NCI-H1092 treated with DMSO at 0.1 percent for 48 hours (cell line): Measurements from ENCODE around the gene PEX16.
A peak's percentile ranks its signal among the peaks of the same experiment; 100 is the strongest.

Experiments
- DNase-seq: peaks from one replicate; lab custom pipeline; 2025; lab: John Stamatoyannopoulos, UW

Gene PEX16

DNA sequence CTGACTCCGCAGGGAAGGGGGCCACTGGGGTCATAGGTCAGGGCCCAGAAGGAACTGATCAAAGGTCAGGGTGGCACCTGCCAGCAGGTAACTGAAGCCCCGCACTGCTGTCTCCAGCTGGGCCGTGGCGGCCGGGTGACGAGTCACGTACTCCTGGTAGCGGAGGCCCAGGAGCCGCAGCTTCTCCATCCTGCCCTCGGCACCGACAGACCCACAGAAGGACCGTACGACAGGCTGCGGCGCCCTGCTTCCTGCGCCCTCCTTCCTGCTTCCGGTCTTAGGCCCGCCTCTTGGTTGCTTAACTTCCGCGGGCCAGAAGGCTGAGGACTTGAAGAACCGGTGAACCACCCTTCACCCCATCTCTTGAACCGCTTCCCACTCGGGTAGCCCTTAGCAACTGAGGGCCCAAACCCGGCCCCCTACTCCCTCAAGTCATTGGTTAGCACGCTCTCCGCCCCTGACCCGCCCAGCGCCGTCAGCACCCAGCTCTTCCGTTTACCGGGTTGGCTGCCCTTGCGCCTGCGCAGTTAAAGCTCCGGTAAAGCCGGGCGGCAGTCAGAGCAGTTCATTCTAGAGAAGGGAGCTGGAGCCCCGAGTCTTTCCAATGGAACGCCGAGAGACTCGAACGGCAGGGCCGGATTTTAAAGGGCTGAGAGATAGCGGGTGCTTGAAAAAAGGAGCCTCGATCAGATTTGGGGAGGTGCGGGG is at the start of gene PEX16:
PEX16 (minus strand) TSS at position 255 of the 708 bp plus-strand sequence; CDS start at position 189, 66 bp downstream.
- DNase-seq: peak; percentile 99

DNA sequence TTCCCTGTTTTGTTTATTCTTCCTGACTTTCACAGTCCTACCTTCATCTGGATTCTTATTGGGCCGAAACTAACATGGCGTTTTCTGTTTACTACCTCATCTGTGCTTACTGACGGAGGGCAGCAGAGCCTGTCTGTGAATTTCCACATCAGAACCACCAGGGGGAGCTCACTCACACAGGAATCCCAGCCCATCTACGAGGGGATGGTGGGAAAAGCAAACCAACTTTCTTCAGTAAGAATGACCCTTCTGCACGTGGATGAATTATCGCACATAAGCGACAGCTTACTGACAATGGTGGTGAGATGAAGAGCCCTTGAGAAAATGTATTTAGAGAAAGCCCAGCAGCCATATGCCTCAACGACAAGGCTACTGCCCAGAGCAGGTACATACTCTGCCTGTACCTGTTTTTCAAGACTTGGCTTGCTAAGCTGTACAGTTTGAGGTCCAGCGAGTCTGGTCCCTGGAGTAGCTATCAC is 47.3 kb upstream of the PEX16 start:
- peak; percentile 80 for DNase-seq

DNA sequence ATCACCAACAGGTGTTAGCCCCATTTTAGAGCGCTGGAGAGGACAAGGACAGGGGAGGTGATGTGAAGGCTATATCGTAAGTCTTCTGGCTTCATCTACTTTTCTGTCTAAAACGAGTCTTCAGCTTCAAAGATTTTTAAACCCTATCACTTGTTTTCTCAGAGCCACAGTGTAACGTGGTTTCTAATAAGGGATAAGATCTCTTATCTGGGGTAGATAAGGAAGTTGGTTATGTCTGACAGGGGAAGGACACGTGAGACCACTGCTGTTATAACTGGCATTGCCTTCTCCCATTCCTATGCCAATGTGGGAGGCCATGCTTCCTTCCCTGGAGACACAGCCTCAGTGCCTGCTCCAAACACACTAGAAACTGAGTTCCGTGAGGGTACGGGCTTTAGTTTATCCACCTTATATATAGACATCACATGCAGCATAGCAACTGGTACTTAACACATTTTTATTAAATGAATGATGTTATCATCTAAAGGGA is 44.1 kb upstream of the PEX16 start:
- DNase-seq: no peak

DNA sequence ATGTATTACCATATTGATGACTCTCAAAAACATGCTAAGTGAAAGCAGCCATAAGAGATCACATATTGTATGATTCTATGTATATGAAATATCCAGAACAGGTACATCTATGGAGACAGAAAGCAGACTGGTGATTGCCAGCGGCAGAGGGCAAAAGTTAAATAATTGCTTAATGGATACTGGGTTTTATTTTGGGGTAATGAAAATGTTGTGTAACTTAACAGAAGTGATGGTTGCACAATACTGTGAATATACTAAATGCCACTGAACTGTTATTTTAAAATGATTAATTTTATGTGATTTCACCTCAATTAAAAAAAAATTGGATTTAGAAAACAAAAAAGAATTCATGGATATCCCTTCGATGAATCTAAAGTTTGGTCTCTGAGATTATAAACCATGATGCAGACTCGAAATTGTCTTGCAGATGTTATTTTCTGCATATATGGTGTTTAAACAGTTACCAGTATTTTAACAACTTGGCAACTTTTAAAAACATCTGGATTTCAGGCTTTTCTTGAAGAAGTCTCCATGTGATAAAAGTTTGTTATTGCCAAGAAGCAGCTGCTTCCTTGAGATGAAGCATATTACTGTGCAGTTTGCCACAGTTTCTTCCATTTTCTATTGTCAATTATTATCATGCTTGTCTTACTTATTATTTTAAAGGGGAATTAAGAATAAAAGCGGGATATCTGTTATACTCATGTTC is 42.9 kb upstream of the PEX16 start:
- DNase-seq: no peak

DNA sequence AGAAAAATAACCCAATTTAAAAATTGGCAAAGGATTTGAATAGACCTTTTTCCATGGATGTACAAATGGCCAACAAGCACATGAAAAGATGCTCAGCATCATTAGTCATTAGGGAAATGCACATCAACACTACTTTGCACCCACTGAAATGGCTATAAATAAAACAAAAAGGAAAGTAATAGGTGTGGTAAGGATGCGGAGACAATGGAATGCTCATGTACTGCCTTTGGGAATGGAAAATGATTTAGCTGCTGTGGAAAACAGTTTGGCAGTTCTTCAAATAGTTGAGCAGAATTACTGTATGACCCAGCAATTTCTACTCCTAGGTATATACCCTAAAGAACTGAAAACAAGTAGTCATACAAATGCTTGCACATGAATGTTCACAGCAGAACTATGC is 42.2 kb upstream of the PEX16 start:
- DNase-seq: no peak

DNA sequence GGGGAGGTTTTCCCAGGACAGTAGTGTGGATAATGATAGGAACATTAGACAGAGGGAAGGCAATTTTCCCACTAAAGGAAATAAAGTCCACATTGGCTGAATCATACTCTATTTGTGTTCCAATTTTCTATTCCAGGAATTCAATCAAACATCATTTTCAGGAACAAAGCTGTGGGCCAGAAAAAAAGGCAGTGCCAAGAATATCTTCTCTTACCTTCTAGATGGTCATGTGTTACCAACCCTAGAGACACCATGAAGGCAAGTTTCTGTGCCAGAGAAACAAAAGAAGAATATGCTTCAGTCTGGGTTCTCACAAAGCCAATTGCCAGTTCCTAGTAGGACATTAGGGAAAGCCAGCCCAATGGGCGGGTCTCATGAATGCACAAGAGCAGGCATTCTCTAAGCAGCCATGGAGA is 32.3 kb upstream of the PEX16 start:
- DNase-seq: no peak

DNA sequence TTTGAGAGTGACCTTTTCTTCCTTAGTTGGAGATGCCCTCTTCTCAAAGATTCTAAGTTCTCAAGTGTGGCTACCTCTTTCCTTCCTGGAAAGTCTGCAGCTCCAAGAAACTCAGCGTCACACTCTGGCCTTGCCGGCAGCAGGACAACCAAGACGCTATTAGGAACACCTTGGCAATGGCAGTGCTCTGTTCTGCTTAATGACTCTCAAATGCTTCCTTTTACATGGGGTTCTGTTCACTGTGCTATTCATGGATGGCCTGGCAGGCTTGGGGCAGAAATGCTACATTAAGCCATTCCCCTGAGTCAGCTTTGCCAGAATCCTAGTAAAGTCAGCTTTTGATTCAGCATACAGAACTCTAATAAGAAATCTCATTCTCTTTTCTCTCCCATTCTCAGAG is 30.7 kb upstream of the PEX16 start:
- DNase-seq: no peak

DNA sequence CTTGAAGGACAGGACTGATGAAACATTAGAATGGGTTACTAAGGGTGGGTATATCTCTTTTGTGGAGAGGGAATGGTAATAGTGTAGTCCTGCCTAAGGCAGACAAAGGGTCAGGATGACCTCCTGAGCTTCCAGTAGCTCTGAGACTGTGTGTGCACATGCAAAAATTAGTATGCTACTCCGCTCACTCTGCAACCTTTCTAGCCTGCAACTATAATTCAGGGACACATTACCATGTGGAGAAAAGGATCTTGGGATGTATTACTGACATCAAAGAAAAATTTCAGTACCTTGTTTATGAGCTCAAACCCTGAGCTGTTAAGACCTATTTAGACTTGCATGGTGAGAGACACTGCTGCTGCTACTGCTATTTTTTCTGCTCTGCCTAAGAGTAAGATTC is 30.2 kb upstream of the PEX16 start:
- no peak for DNase-seq

DNA sequence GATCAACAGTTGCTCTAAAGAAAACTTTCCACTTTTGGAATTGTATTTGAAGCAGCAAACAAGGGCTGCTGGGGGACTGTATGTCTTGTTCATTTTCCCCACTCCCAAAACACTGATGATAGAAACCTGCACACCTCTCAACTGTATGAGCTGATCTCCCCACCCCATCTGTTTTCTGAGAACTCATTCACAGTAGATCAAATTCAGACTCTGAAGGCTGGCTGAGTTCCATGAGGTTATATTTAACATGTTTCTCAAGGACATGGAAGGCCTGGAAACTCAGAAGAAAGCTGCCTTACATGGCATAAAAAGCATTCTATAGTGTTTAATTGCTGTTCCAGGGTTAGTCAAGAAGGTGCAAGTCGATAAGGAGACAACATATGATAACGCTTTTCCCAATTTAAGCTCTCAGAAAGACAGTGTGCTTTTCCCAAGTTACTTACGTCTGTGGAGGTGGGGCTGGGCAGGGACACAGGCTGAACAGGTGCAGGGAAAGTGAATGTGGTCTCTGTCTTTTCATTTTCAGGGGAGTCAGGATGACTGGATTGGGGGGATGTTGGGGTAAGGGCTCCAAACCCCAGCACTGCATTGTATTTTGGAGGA is 27.8 kb upstream of the PEX16 start:
- no peak for DNase-seq

DNA sequence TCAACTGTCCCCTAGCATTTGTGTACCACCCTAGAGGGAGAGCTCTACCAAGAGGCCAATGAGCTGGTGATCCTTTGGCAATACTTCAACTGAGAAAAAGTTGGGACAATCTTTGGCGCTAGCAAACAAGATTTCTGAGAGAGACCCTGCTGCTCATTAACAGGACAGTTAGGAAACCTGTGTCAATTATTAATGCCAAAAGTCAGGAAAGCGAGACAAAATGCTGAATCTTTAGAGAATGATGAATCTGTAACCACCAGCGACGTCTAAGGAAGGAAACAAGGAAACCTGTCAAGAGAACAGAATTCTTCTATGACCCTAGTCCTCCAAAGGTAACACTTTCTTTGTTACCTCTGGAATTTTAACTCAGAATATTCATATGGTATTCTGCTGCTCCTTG is 24.7 kb upstream of the PEX16 start:
- DNase-seq: no peak

DNA sequence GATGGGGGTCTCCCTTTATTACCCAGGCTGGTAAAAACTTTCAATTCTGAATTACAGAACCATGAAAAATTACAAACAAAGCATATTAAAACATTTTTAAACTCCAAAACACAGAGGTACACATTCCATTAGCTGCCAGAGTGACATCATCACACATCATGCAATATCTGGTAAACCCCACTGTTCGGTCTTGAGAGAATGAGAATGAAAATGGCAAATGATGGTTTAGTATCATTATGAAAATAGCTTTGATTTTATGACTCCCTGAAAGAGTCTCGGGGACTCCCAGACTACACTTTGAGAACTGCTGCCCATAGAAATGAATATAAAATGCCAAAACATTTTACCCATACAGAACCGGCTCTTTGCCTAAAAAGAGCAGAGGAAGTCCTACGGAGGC is 23.6 kb upstream of the PEX16 start:
- no peak for DNase-seq

DNA sequence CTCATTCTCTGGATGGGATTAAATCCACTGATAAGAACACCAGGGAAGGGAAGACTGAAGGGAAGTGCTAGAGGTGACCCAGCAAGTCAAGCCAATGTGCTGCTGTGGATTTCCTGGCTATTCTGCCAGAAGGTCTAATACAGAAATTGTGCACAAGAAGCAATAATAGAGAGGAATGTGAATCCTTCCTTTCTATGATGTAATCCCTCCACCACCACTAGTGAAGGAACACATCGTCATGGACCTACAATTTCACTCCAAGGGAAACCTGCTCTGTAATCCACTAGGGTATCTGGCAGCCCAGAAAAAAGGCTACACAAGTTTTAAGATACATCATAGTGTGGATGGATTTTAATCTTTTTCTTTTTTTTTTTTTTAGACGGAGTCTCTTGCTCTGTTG is 22.2 kb upstream of the PEX16 start:
- DNase-seq: no peak

DNA sequence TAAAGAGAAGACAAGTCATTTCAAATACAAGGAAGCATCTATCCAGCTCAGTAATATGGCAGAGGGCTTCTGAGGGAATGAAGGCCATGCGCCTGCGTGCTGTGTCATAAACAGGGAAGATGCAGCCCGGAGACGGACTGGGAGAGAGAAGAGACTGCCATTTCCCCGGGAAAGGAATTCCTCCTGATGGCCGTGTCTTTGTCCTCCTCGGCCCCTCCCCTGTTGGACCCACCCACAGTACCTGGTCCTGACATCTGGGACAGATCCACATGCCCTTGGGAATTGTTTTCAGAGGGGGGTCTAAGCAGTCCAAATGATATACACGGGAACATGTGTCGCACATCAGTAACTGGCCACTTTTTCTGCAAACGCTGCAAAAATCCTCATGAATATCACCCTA is 20.2 kb upstream of the PEX16 start:
- DNase-seq: no peak

DNA sequence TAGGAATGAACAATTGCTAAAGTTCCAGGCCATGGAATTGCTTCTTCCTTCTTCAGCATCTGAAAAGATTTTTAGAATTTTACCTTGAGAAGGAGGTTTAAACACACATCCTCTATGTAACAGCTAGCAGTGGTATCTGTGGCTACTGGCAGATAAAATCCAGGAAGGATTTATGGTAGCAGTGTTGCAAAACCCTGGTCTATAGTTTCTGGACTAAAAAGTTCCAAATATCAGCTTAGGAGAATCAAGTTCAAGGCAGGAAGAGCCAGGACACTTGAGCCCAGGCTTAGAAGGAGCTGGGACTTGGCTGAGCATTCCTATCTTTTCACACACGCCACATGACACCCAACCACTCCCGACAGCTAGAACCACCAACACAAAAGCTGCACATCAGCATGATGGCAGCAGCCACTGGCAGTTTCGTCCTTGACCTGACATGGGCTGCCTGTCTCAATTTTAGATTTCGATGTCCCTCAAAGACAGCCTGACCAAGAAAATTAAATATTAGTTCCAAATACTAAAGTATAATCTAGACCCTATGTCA is 18.9 kb upstream of the PEX16 start:
- no peak for DNase-seq

DNA sequence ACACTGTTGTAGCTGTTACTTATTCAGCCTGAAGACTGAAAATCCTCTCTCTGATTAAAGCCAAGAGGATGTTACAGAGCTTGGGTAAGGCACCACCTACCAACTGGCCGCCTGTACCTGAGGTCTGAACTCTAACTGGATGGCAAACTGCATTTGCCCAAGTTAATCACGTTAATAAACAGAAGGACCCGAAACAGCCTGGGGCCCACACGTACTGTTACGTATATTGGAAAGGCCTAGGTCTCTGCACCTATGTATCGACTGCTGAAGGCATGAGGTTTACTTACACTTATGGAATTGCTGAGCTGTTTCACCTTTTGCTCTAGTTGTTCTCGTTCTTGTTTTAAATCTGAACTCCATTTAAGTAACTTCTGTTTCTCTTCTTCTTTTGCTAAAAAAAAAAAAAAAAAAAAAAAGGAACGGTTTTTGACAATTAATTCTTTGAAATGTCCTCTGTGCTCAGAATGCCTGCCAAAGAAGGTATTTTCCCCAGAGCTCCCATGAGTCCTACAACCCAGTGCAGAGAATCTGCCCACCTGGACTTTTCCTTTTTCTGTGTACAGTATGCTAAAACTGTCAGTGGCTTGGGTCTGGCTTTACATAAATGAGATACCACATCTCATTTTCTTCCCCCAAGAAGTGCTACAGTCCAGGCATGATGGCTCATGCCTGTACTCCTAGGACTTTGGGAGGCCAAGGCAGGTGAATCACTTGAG is 17.8 kb upstream of the PEX16 start:
- no peak for DNase-seq

DNA sequence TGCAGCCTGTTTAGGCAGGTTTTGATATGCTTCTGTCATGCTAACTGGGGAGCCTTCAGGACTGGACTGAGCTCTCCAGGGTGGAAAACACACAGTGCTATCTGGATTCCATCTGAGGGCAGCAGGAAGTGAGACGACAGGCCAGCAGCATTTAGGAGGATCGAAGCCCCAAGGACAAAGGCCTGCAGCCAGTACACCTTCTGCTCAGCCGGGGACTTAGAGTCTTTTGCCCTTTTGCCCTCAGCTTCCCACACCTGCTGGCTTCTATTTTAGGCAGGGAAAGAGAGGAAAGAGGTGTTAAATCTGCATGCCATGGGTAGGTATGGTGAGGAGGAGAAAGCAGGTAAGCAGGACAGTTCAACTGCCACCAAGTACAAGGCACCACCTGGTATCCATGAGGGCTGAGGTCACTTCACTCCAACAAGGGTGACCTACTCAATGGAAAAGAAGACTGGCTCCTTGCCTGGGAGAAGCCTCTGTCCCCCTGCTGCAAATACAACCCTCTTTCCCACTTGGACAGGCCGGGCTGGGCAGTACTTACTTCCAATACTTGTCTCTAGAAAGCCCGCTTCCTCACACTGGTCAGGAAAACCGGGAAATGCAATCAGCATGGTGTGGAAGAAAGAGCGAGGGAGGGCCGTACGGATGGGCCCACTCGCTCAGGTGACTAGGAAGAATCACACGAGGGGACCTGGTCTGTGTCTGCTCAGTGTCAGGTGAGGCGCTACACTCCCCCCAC is 17.1 kb upstream of the PEX16 start:
- no peak for DNase-seq

DNA sequence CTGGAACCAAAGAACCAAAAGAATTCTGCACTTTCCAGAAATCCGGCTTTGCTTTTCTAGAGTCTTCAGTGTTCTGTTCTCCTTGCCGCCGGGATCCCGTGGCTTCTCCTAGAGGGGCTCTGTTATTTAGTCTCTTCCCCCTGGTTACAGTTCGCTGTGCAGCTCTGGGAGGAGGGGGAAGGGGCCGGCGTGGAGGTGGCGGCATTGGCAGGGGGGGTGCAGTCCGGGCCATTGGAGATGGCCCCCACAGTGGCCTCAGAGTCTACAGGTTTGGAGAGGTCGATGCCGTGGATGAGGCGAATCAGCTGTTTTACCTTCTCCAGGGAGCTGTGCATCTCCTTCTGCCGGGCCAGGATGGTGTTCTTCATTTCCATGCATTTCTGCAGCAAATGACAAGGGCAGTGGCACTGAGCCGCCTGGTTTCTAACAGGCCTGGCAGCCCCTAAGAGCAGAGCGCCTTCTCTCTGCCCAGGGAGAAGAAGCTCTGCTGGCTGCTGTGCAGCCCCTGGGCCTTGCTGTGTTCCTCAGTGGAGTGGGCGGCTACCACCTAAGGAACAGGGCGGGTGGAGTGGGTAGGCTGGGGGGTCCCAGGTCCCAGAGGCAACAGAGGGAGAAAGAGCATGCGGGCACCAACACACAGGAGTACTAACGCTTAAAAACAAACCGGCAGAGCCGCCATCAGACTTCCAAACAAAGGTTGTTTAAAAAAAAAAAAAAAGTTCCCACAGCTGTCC is 16.3 kb upstream of the PEX16 start:
- no peak for DNase-seq

DNA sequence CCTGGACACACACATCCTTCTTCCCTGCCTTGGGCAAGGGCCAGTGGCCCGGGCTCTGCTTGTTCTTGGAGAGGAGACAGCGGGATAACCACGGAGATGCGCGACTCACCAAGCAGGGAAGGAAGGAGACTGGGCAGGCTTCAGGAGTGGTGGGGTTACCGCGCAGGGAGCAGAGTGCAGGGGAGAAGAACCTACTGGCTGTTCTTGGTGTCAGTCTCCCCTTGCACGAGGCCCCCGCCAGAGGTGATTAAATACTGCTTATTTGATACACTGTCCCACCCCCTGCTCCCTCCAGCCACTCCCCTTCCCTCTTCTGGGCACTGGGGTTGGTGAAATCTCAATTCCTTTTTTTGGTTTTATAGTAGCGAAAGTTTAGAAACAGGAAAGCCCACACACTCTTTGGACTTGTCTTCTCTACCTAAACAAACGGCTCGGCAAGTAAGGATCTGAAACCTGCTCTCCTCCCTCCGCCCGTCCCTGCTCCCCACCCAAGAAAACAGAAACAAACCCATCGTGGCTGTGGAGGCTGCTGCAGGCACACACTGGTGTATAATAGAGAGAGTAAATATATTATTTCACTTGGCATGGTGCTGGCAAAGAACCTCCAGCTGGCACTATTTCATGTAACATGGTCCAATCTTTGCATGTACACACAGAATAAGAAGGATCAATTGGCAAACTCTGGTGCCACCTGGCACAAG is 15.6 kb upstream of the PEX16 start:
- no peak for DNase-seq

DNA sequence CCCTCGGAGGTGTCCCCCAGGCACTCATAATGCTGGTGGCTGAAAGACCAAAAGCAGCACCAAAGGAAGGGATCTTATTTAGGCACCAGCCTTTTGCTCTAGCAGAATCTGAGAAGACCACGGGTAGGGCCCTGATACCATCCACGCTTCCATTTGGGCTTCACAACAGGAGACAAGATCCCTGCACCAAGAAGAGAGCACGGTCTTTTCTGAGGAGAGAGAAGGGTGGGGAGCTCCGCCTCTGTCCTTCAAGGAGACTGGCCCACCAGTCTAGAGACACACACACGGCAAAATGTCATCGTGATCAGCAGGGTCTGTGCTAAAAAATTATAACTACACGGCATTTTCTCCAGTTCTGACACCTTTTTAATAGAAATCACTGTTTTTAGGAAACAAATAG is 14.5 kb upstream of the PEX16 start:
- no peak for DNase-seq

DNA sequence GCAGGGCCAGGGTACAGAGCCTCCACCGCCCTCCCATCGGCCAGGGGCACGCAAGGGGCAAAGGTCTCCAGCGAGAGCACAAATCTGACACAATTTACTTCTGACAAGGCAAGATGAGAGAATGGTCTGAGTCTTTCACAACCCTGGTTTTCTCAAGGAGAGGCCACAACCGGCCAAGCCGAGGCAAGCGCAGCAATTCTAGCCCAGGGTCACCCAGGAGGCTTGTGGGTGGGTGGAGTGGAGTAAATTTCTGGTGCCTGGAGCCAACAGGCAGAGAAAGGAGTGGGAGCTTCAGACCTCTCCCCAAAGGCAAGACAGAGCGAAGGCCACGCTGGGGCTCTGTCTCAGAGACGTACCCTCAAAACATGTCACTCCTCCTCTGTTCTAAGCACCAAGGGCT is 14.1 kb upstream of the PEX16 start:
- no peak for DNase-seq
